HG02938 (cell line): ENCODE data around the gene RGS19.
"Not testable (repeated sequence)": the region's sequence is repeated elsewhere in the genome, so short reads cannot be mapped to it uniquely, and the experiment has no call there.

Source experiments
- ATAC-seq: cut with Tn5 transposase; IDR thresholded peaks from one replicate; pipeline ENCODE4 v1.9.1; 2021; ENCODE audit warnings: mild to moderate bottlenecking, moderate library complexity; ENCODE audit not compliant: unreplicated experiment

Gene RGS19

GRCh38 chr20:64079273-64080012, at the start of gene RGS19:
Gene RGS19 (minus strand): TSS chr20:64079518. CDS start chr20:64076886, 2,632 bp downstream.
- ATAC-seq: no peak

- not testable (repeated sequence) for ATAC-seq
Measured at GRCh38 chr20:64123517-64123916, 44.2 kb upstream of the RGS19 start.

GRCh38 chr20:64122927-64123326, 43.6 kb upstream of the RGS19 start:
- not testable (repeated sequence) for ATAC-seq

- ATAC-seq: no peak
Measured at GRCh38 chr20:64121586-64121985, 42.3 kb upstream of the RGS19 start.

GRCh38 chr20:64119681-64120341, 40.5 kb upstream of the RGS19 start:
- ATAC-seq: no peak

- no peak for ATAC-seq
Measured at GRCh38 chr20:64119301-64119680, 40.0 kb upstream of the RGS19 start.

- not testable (repeated sequence) for ATAC-seq
Measured at GRCh38 chr20:64117432-64117777, 38.1 kb upstream of the RGS19 start.

GRCh38 chr20:64116541-64117431, 37.5 kb upstream of the RGS19 start:
- ATAC-seq: no peak

- no peak for ATAC-seq
Measured at GRCh38 chr20:64116016-64116415, 36.7 kb upstream of the RGS19 start.

GRCh38 chr20:64115171-64115911, 36.0 kb upstream of the RGS19 start:
- no peak for ATAC-seq

- no peak for ATAC-seq
Measured at GRCh38 chr20:64114356-64114971, 35.1 kb upstream of the RGS19 start.

GRCh38 chr20:64113796-64114355, 34.6 kb upstream of the RGS19 start:
- ATAC-seq: no peak

GRCh38 chr20:64113444-64113775, 34.1 kb upstream of the RGS19 start:
- ATAC-seq: no peak

GRCh38 chr20:64112691-64113443, 33.5 kb upstream of the RGS19 start:
- no peak for ATAC-seq

GRCh38 chr20:64111841-64112641, 32.7 kb upstream of the RGS19 start:
- ATAC-seq: no peak

- ATAC-seq: no peak
Measured at GRCh38 chr20:64110411-64111068, 31.2 kb upstream of the RGS19 start.

- no peak for ATAC-seq
Measured at GRCh38 chr20:64109831-64110391, 30.6 kb upstream of the RGS19 start.
